HG02885 (cell line): Measurements from ENCODE around the gene ENOX2.
"Not testable (repeated sequence)": the region's sequence is repeated elsewhere in the genome, so short reads cannot be mapped to it uniquely, and the experiment has no call there.

ENCODE experiments used
- ATAC-seq: cut with Tn5 transposase; IDR thresholded peaks from one replicate; pipeline ENCODE4 v1.9.1; 2021; ENCODE audit warnings: mild to moderate bottlenecking; ENCODE audit not compliant: unreplicated experiment, poor library complexity

ENOX2 gene

DNA sequence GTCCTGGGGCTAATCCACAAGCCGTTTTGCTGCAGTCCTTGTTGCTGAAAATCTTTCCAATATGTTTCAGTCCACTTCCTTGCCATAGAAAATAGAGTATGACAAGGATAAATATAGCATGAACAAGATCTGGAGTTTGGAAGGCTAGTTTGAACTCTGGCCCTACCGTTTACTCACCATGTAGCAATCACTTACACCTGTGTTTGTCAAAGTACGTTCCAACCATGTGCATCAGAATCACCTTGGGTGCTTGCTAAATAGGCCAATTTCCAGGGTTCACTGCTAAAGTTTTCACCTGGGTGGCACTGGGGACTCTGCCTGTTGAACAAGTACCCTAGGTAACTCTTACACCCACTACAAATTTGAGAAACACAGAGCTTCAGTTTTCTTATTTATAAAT is 188.9 kb downstream of the ENOX2 start:
- ATAC-seq, result no peak

DNA sequence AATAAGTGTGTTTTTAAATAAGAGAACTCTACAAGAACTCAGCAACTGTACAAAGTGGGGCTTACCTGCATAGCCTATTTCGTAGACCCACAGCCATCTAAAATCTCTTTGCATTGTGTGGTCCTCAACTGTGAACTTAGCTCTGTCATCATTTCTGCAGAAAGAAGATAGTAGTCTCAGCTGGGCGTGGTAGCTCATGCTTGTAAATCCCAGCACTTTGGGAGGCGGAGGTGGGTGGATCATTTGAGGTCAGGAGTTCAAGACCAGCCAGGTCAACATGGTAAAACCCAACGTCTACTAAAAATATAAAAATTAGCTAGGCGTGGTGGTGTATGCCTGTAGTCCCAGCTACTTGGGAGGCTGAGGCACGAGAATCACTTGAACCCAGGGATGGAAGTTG is 193.8 kb downstream of the ENOX2 start:
- ATAC-seq, result not testable (repeated sequence)

DNA sequence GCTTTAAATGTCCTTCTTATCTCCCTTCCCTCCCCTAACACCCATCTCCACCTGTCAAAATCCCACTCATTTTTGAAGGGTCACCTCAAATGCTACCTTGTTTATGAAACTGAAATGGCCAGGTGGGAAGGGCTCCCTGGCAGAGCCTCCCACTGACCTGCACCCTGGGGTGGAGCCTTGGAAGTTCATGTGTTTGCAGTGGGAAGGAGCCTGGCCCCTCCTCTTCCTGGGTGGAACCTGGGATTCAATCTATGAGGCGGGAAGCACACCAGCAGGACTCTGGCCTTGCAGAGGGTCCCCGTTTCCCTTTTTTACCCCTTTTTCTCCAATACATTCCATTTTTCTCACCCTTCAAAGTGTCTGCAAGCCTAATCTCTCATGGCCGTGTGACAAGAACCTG is 197.4 kb downstream of the ENOX2 start:
- ATAC-seq, result no peak

DNA sequence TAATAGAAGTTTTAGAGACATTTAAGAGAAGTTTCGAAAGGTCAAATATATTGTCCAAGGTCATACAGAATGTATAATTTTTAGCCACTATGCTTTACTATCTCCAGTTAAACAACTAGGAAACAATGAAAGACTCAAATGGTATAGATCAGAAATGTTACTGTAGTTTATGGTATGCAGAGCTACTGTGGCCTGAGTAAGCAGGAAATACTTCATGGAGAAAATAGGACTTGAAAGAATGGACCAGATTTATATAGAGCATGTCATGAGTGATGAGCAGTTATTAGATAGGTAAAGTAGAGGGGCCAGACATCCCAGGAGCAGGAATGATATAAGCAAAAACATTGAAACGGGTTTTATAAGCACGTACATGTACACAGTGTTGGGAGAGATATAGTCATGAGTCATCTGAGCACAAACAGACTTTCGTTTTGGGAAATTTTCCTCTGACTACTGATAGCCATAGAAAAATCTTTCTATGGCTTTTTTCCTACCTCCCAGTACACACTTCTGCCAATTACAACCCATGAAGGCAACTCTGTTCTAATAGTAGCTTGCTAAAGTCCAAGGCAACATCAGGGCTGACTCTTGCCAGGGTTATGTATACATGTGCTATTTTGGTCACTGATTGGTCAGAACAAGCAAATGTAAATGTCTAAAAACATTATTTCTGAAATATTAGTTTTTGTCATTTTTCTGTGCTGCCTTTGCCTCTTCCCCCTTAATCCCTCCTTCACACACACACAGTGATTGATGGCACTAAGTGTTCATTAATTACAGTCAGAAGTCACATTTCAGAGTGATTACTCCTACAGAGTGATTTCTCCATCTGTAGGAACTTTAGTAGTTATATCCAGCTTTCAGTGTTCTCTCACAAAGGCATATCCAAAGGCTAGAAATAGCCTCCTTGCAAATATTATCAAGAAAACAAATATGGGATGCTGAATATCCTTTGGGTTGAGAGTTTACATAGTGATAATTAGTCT is 198.7 kb downstream of the ENOX2 start:
- no peak for ATAC-seq

DNA sequence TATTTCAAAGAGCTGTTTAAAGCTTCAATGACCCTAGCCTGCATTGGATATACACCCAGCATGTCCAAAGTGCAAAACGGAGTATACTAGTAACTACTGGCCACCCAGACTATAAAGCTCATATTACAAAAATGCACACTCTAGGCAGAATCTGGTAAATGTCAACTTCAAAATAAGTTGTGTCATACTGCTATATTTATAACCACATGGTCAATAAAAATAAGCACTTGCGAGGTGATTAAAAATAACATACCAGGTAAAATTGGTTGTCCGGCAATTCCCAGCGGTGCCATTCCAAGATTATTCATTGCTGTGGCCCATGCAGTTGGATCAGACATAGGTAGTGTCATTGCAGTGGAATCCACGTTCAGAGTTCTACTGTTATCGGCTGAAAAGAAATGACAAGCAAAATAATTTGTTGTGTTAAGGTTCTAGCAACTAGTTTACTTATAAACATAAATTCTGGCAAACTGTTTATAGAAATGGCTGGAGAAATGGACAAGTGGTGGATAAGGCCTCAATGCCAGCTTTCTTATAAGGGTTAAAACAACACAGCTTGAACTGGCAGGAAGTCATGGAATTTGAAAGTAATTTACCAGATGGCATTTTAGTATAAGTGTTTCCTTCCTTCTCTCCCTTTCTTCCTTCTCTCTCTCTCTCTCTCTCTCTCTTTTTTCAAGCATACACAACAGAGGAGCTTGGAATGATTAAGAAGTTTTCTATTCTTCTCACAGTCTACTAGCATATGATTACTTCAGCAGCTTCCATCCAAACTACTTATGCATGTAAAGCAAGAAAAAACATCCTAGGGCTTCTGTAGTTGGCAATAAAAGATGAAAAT is 199.9 kb downstream of the ENOX2 start:
- ATAC-seq, result no peak

DNA sequence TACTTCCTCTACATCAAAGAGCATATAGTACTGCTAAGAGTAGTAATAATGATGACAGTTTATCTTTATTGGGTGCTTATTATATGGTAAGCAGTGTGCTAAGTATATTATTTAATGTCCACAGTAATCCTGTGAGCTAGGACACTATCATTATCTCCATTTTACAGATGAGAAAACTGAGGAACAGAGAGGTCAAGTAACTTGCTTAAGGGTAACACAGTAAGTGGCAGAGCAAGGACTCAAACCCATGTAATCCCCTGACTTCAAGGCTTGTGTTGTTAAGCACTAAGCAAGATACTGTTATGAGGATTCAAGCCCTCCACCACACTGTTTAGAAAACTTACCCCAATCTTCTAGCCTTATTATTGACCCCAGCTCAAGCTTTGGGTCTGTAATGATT is 202.4 kb downstream of the ENOX2 start:
- no peak for ATAC-seq

DNA sequence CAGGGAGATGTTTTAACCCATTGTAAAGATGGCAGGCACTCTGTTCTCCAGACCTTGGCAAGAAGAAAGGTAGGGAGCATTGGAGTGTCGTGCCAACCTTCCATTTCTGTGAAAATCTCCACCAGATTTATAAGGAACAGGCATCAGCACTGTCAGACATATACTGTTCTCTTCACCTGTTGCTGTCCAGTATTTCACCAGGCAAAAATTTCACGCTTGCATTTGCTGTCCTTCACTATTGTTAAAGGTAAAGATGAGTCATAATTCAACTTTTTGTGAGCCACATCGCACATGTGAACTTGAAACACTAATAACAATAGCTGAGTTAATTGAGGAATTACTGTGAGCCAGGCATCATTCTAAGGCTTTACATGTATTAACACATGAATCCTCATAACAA is 203.4 kb downstream of the ENOX2 start:
- ATAC-seq, result no peak

DNA sequence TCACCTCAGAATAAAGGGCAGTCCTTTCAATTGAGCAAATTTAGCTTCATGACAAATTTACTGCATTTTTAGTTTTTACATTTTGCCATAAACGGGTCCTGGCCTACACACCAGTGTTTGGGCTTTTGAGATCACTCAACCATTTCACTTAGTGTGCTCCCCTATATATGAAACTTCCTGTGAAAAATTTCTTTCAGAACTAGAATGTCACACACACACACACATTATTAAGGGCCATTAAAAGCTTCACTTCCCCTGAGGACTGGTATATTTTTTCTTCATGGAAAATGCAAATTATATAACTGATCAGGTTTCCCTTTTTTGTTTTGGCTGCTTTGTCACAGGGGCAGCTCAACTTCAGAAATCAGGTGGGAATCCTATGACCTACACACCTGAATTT is 206.5 kb downstream of the ENOX2 start:
- peak; percentile 41 for ATAC-seq

DNA sequence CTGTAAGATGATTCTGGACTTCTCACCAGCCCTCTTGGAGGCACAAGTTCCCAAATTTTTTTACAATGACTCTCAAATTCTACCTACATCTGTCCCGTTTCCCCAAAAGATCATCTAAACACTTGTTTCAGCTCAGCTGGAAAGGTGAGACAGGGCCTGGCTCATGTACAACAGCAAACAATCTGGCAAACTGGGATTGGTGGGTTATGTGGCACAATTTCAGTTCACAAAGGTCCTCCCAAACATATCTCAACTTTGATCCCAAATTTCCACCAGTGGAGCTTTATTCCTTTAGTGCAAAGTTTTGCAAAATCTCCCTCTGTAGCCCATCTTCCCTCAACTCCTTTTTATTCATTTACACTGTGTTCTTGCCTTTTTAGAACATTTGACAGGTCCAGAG is 207.1 kb downstream of the ENOX2 start:
- no peak for ATAC-seq

DNA sequence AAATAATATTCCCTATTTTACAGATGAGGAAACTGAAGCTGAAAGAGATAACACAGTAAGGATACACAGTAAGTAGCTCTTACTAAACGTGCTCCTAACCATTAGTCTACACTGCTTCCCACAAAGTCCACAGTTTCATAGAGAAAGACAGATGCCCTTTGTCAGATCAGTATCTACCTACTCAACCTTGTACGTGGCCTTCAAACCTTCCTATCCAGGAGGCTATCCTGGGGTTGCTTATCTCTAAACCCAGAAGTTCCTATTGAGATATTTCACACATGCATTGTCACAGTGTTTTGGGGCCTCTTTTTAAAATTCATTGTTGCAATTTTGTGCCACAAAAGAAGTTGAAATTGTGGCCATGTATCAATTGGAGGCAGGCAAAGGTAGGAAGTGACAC is 208.0 kb downstream of the ENOX2 start:
- ATAC-seq, result no peak

DNA sequence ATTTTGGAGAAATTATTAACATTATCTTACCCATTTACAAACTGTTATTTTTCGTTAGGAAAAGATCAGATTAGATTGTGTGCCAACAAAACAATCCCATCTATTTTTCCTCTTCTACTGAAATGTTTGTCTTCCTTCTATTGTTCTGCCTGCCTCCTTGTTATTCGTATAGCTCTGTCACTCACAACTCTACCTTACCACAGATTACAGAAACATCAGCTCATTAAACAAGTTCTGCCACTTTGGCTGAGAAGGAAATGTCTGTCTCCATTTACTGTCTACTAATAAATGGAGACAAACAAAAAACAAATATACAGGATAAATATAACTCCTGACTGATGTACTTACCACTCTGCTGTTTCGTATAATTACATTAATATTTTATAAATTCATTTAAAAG is 211.4 kb downstream of the ENOX2 start:
- ATAC-seq, result no peak

DNA sequence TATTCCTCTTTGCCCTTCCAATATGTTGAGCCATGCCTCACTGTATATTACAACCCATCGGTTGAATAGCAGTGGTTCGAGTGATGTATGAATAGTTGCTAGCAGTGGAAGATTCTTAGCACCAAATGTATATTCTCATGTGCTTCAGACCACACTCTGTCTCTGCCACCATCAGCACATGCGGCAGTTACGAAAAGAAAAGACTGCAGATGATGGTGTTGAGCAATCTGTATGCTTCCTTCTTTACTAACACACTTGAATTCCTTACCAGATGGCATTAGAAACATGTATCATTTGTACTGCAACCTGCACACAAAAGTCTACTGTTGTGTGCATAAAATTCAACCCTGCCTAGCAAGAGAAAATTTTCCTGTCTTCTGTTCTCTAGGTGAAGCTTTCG is 214.6 kb downstream of the ENOX2 start:
- no peak for ATAC-seq

DNA sequence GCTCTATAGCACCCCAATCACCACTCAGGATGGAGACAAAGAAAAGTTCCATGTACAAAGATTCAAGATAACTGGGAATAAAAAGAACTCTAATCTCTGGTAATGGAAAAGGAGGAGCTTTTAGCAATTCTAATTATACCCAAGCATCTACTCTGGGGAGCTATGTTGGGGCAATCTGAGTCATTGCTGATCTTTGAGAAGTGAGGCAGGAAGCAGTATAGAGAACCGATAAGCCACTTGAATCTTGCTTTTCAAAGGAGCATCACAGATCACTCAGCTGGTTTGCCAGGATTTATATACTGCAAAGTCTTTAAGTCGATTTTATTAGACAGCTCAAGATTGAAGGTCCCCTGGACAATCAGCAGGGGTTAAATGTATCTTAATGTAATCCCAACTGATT is 220.0 kb downstream of the ENOX2 start:
- no peak for ATAC-seq

DNA sequence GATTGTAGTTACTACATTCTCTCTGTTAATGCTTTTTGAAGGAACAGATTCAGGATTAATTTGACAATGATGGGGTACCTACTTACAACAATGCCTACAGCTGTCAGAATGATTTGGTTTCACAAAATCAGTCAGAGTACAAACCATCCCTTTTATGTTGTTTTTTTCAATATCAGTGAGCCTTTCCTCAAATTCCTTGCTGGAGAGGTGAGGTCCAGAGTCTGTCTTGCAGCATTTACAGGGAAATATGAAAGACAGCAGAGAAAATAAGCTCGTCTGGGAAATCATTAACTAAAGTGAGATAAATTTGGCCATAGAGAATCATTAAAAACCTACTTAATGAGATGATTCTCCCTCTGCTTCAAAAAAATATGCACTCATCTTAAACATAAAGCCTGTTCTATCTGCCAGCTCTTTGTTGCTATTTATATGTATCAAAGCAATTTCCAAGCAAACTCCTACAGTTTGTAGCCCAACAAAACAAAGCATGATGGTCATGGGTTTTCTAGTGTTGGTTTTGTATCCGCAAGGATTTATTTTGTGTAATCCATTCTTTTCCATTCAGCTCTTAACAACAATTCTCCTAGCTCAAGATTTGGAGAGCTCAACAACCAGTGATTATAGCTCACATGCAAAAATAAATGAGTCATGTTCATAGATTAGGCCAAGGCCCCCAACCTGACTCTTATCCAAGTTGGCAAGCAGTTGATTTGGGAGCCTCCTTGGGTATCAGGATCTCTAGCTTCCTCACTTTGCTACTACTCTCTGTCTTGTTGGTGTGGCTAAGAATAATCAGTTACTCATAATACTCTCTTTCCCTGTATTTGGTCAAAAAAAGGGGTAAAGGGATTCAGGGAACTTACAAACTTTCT is 222.6 kb downstream of the ENOX2 start:
- no peak for ATAC-seq

DNA sequence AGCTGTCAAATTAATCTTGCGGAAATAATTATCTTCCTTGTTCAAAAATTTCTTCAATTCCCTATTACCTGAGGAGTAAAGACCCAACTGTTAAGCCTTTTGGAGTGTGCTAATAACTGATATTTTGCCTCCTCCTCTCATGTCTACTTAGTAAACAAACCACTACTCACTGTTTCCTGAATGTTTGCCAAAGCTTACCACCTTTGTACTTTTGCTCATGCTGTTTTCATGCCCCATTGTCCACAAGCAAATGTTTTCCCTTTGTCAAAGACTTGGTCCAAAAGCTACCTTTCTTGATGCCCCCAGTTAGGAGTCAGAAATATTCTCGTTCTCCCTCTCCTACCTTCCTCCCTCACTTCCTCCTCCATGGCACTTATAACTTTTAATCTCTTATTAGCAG is 226.1 kb downstream of the ENOX2 start:
- ATAC-seq, result no peak

DNA sequence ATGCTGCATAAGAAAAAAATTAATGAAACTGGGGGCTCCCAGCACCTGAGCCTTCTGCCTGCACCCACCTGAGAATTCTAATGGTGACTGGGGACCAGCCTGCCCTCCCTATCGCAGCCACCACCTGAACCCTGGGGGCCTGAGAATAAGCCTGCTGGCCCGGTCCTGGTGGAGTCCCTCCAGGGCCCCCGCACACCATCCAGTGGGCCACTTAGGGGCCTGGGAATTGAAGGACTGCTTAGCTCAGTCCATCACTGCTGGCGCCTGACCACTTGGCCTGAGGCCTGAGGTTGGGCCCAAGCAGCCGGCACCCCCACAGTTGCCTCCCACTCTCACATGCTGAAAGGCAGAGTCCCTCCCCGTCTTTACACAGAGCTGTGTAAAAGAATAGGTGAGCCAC is 230.8 kb downstream of the ENOX2 start:
- no peak for ATAC-seq

DNA sequence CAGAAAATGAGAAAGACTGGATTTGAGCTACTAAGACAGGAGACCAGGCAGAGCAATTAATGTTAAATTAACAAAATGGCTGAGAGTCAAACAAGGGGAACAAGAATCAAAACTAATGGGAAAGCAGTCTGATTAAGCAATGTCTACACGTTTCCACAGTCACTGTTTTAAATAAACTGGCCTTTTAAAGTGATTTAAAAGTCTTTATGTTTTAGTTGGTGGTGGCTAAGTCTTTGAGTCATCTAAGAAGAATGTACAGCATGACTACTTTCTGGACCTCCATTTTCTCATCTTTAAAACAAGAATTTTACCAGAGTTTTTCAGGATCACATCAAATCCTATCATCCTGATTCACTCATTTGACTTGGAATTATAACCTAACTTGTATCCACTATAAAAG is 233.8 kb downstream of the ENOX2 start:
- ATAC-seq, result no peak

DNA sequence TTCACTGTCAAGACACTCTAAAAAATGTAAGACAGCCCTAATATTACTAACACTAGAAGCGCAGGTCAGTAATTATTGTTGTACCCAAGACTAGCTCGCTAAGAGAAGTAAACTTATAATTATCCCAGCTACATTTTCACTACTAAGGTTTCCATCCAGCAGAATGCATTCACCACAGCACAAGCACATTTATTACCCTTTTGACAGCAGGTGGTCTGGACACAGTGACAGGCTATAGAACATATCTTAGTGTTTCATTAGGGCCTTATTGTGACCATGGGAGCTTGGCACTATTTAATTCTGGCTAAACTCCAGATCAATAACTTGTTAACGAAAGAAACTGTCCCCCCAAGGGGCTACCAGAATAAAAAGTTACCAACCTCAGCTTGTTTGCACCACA is 237.7 kb downstream of the ENOX2 start:
- no peak for ATAC-seq

DNA sequence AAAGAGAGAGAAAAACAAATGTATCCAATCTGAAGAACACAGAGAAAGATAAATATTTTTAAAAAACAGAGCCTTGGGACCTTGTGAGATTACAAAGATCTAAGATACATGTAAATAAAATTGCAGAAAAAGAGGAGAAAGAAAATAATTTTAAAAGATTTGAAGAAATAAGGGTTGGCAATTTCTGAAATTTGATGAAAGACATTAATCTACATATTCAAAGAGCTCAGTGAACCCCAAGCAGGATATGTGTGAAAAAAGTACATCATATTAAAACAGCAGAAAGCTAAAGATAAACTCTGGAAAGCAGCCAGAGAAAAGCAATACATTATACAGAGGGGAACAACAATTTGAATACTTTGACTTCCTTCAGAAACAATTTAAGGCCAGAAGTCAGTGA is 244.7 kb downstream of the ENOX2 start:
- no peak for ATAC-seq

DNA sequence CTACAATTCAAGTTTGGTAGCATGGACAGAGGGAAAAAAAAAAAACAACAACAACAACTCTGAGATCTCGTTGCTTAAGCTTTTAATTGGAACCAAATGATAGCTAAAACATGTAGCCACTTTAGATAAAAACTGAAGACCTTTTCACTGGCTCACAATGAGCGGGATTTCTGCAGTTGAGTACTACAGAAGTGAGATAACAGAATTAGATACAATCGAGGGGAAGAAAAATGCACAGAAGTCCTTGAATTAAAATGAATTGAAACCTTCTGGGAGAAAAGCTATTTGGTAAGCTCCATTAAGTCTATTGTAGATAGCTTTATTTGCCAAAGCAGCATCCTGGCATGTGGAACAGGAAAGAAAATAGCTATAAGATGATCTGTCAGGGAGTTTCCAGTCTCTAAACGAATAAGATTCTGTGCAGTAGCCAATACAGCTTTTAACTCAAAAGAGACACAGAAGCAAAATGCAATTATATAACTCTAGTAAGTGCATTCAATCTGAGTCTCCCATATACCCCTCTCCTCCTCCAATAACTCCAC is 248.5 kb downstream of the ENOX2 start:
- no peak for ATAC-seq
